Activated CD4-positive, alpha-beta T cell treated with anti-CD3 and anti-CD28 coated beads, Interleukin-10, Interleukin-2, amounts not matched to agents 100 ng/mL and 50 ng/mL, durations not matched to agents 16 hours and 8 hours (primary cell): ENCODE measurements around the gene BCLAF3.
A peak's percentile ranks its signal among the peaks of the same experiment; 100 is the strongest.

Source experiments
- DNase-seq: peaks from one replicate; pipeline ENCODE4 v3.0.0-alpha.2; 2020

BCLAF3 gene

GRCh38 chrX:19990556-19991349 lies at the start of gene BCLAF3:
TSS of gene BCLAF3 (minus strand) at chrX:19991061. CDS start at chrX:19970264, 20,797 bp downstream.
- DNase-seq, result peak; percentile 94

GRCh38 chrX:20038966-20039365 lies 48.1 kb upstream of the BCLAF3 start:
- no peak for DNase-seq

GRCh38 chrX:20037186-20037585 lies 46.3 kb upstream of the BCLAF3 start:
- no peak for DNase-seq

GRCh38 chrX:20032201-20032600 lies 41.3 kb upstream of the BCLAF3 start:
- DNase-seq, result no peak

GRCh38 chrX:20029728-20030127 lies 38.9 kb upstream of the BCLAF3 start:
- no peak for DNase-seq

DNA sequence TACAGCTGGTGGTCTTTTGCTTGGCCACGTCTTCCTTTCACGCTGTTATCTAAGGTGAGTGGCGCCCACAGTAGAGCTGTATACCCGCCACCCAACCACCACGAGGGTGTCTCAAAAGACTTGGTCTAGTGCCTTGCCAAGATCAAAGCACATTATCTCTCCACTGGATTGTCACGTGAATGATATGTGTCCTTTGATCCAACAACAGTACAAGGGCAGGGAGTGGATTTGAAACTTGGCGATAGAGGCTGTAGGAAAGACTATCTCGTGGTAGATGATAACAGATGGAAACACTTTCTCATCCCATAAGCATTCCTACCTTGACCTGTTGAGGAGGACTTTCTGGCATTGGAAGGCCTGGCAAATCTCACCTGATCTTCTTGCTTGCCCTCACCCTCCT lies 37.7 kb upstream of the BCLAF3 start:
- DNase-seq, result no peak

DNA sequence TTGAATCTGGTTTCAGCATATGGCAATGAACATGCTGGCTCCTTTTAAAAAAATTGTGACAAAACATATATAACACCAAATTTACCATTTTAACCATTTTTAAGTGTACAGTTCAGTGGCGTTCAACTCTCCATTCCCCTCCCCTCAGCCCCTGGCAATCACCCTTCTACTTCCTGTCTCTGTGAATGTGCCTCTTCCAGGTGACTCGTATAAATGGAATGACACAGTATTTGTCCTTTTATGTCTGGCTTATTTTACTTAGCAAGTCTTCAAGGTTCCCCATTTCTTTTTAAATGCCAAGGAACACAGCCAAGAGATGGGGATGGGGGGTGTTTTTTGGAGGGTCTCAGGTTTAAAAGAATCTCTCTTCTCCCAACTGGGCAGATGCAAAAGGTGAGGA lies 35.4 kb upstream of the BCLAF3 start:
- no peak for DNase-seq

DNA sequence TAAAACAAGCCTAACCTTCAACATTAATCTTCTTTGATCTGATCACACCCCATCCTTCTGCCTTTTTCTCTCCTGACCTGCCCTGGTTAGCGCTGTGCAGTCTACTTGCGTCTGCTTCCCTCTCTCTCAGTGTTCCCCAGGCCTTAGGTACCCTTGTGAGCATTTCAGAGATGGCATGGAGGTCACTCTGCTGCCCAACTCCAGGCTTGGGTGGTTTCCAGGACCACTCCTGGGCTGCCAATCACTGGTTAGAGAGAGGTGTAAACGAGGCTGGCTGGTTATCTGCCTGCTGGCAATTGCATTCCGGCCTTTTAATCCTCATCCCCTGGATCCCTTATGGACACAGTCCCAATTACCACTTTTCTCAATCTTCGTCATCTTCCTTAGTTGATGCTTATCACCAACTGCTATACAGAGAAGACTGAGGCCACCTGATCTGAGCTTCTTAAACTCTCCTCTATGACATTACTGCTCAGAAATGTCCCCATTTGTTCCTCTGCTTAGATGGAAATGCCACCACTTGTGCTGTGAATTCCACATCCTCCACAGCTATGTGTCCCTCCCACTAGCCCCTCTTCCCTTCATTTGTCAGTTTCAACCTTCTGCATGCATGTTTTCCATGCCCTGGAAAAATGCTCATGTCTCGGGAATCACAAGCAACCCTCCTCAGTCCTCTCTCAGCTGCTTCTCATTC lies 29.0 kb upstream of the BCLAF3 start:
- no peak for DNase-seq

- no peak for DNase-seq
These were observed 25.7 kb upstream of the BCLAF3 start for GRCh38 chrX:20016616-20016945.

- DNase-seq, result no peak
These were observed 25.2 kb upstream of the BCLAF3 start for GRCh38 chrX:20015945-20016615.

DNA sequence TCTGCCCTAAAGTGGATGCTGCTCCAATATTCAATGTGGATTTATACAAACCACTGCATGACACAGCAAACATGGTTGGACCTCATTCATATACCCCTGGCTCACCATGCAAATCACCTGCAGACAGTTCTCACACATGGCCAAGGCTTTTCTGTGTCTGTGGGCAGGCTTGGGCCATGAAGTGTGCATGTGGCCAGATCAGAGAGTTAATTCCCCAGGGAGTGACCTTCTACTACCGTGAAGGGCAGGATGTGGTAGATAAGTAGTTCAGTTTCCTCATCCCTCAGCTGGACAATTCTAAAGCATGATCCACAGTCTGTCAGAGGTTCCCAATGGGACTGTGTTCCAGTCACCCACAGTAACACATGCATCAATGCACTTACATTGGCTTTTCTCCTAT lies 24.6 kb upstream of the BCLAF3 start:
- DNase-seq, result no peak

GRCh38 chrX:20011608-20012007 lies 20.7 kb upstream of the BCLAF3 start:
- DNase-seq, result no peak

GRCh38 chrX:20007962-20008622 lies 17.2 kb upstream of the BCLAF3 start:
- no peak for DNase-seq

DNA sequence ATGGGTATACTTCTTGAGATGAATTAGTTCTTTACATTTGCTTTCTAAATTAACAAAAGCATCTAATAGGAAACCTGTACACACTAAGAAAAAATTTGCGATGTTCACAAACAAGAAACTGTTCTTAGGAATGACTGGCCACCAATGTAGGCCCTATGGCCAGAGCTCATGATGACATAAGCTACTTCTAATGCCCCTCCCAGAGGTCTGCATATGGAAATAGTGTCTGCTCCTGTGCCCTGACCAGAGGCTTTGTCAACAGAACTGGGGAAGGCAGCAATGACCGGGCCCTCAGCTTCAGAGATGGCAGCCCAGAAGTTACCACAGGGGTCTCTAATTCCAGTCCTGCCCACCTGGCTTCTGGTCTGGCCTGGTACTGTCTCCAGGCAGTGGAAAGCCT lies 15.0 kb upstream of the BCLAF3 start:
- no peak for DNase-seq

GRCh38 chrX:20001588-20001987 lies 10.7 kb upstream of the BCLAF3 start:
- DNase-seq, result no peak

GRCh38 chrX:19991350-19991718 lies 473 bp upstream of the BCLAF3 start:
- no peak for DNase-seq

DNA sequence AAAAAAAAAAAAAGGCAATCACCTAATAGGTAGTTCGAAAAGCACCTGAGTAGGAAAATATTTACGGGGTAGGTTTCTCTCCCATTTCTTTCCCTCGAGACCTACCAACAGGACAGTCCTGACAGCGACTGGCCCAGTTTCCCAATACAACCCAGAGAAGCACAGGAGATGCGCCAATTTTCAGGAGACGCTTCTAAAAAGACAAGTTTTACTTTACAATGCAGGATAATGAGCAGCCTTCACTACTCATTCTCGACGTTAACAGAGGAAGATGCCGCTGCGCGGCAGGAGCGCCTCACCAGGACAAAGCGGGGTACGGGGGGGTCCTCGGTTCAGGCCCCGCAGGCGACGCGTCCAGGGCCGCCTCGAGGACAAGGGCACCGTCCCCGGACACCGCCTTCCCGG lies 708 bp downstream of the BCLAF3 start:
- peak; percentile 16 for DNase-seq

GRCh38 chrX:19987856-19988255 lies 3.0 kb downstream of the BCLAF3 start:
- DNase-seq, result no peak

DNA sequence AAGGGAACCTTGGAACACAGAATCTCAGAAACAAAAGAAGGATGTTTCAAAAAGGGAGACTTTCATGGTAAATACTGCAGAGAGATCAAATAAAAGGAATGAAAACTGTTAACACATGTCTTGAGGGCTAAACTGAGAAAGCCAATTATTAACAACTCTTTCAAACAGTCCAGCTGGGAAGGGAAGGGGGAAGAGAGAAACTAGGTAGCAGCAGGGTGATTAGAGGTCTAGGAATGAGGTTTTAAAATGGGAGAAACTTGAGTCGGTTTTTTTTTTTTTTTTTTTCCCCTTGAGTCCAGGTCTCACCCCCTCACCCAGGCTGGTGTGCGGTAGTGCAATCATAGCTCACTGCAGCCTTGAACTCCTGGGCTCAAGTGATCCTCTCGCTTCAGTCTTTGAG lies 4.3 kb downstream of the BCLAF3 start:
- no peak for DNase-seq

DNA sequence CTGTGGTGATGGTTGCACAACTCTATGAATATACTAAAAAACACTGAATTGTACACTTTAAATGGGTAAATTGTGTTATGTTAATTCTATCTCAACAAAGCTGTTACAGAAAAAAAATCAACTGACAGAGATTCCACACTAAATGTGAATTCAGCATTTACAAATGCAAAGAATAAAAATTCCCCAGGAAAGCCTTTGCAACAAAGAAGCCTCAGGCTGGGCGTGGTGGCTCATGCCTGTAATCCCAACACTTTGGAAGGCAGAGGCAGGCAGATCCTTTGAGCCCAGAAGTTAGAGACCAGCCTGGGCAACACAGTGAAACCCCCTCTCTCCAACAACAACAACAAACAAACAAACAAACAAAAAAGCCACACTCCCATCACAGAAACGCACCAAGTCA lies 8.9 kb downstream of the BCLAF3 start:
- DNase-seq, result no peak

- no peak for DNase-seq
These were observed 15.0 kb downstream of the BCLAF3 start for GRCh38 chrX:19975845-19976244.

GRCh38 chrX:19972984-19973383 lies 17.9 kb downstream of the BCLAF3 start:
- DNase-seq, result peak; percentile 16

GRCh38 chrX:19968276-19968675 lies 22.6 kb downstream of the BCLAF3 start:
- DNase-seq, result no peak

GRCh38 chrX:19966056-19966455 lies 24.8 kb downstream of the BCLAF3 start:
- no peak for DNase-seq
